HG02642 (cell line): ENCODE results near the gene SMCHD1.
"Not testable (repeated sequence)": the region's sequence is repeated elsewhere in the genome, so short reads cannot be mapped to it uniquely, and the experiment has no call there.

ENCODE experiments used
- ATAC-seq: cut with Tn5 transposase; IDR thresholded peaks from one replicate; pipeline ENCODE4 v1.9.1; 2021; ENCODE audit warnings: mild to moderate bottlenecking; ENCODE audit not compliant: unreplicated experiment, poor library complexity

SMCHD1 gene

GRCh38 chr18:2809666-2810183, 154.2 kb downstream of the SMCHD1 start:
- not testable (repeated sequence) for ATAC-seq

- ATAC-seq: no peak
These were observed 155.9 kb downstream of the SMCHD1 start for GRCh38 chr18:2811416-2811815.

- ATAC-seq: no peak
These were observed 159.4 kb downstream of the SMCHD1 start for GRCh38 chr18:2814928-2815327.

- ATAC-seq: no peak
These were observed 162.8 kb downstream of the SMCHD1 start for GRCh38 chr18:2818281-2818680.

- ATAC-seq: no peak
These were observed 166.2 kb downstream of the SMCHD1 start for GRCh38 chr18:2821695-2822094.

- ATAC-seq: no peak
These were observed 166.8 kb downstream of the SMCHD1 start for GRCh38 chr18:2822213-2822921.

- ATAC-seq: no peak
These were observed 167.7 kb downstream of the SMCHD1 start for GRCh38 chr18:2823202-2823601.

GRCh38 chr18:2823966-2824365, 168.4 kb downstream of the SMCHD1 start:
- ATAC-seq: no peak

- ATAC-seq: no peak
These were observed 169.3 kb downstream of the SMCHD1 start for GRCh38 chr18:2824865-2825264.

- ATAC-seq: no peak
These were observed 170.2 kb downstream of the SMCHD1 start for GRCh38 chr18:2825613-2826175.

GRCh38 chr18:2826581-2826980, 171.1 kb downstream of the SMCHD1 start:
- no peak for ATAC-seq

- no peak for ATAC-seq
These were observed 171.5 kb downstream of the SMCHD1 start for GRCh38 chr18:2827061-2827460.

- not testable (repeated sequence) for ATAC-seq
These were observed 180.6 kb downstream of the SMCHD1 start for GRCh38 chr18:2836118-2836517.

- ATAC-seq: not testable (repeated sequence)
These were observed 181.8 kb downstream of the SMCHD1 start for GRCh38 chr18:2837290-2837689.

- no peak for ATAC-seq
These were observed 183.7 kb downstream of the SMCHD1 start for GRCh38 chr18:2839202-2839601.

GRCh38 chr18:2840521-2840920, 185.0 kb downstream of the SMCHD1 start:
- ATAC-seq: no peak

GRCh38 chr18:2843146-2843545, 187.6 kb downstream of the SMCHD1 start:
- no peak for ATAC-seq

- ATAC-seq: no peak
These were observed 189.6 kb downstream of the SMCHD1 start for GRCh38 chr18:2845172-2845571.

- ATAC-seq: peak; percentile 57
These were observed 191.2 kb downstream of the SMCHD1 start, which contains the start of gene EMILIN2 for GRCh38 chr18:2846636-2847316. Gene EMILIN2, plus strand, starts transcription at chr18:2847006. Its CDS starts 183 bp downstream, at chr18:2847189.

- peak; percentile 48 for ATAC-seq
These were observed 192.1 kb downstream of the SMCHD1 start for GRCh38 chr18:2847317-2848246.
